OCI-LY7 (cell line): ENCODE results near the gene AAK1. TPM values are rescaled to one million over a fixed set of nuclear protein-coding genes. Genes with fewer than 3 reads are reported as not detected.

Experiments
- Bru-seq: library from RNA; stranded (reverse); fragments of 400-500 nt; gene quantifications from one replicate; lab custom pipeline; 2021; lab: Mats Ljungman, UMichigan
- BruChase-seq, 2 experiments: library from RNA; stranded (reverse); fragments of 400-500 nt; gene quantifications; one replicate each; lab custom pipeline; 2021; lab: Mats Ljungman, UMichigan
- BruUV-seq: library from RNA; stranded (reverse); fragments of 400-500 nt; replicated peaks from 2 replicates; lab custom pipeline; 2021; lab: Mats Ljungman, UMichigan
- CTCF ChIA-PET: fragments of 300-600 bp; sonication (Branson Sonifier 250); formaldehyde crosslinking; loops from one replicate; lab custom pipeline; 2022; ENCODE audit warnings: antibody characterized with exemption; ENCODE audit not compliant: unreplicated experiment; lab: Charles Lee
- POLR2A ChIA-PET: fragments of 300-600 bp; sonication (Branson Sonifier 250); formaldehyde crosslinking; loops from one replicate; lab custom pipeline; 2022; ENCODE audit warnings: antibody characterized with exemption; lab: Charles Lee
- DNase-seq: peaks from one replicate; pipeline ENCODE4 v3.0.0-alpha.2; 2015; ENCODE audit warnings: low spot score
- H2AFZ ChIP-seq: fragments of 200-600 bp; sonication (generic), shearing (Covaris generic); 2 replicates; pipeline ENCODE4 v1.6.1; 2014; ENCODE audit warnings: mild to moderate bottlenecking, antibody characterized with exemption, low read length, moderate library complexity
- H3K27ac ChIP-seq: fragments of 200-600 bp; sonication (generic); 2 replicates; pipeline ENCODE4 v1.5.1; 2014; ENCODE audit warnings: mixed run types, low read depth, mild to moderate bottlenecking, moderate library complexity, low read length, inconsistent platforms; ENCODE audit not compliant: poor library complexity, severe bottlenecking
- H3K36me3 ChIP-seq: fragments of 200-600 bp; sonication (generic); 2 replicates; pipeline ENCODE4 v1.6.1; 2014; ENCODE audit warnings: mild to moderate bottlenecking, antibody characterized with exemption, low read length, moderate library complexity, mixed read lengths; ENCODE audit not compliant: insufficient read depth
- H3K4me1 ChIP-seq: fragments of 200-600 bp; sonication (generic); 2 replicates; pipeline ENCODE4 v1.5.1; 2014; ENCODE audit warnings: mild to moderate bottlenecking, low read length; ENCODE audit not compliant: insufficient read depth, poor library complexity, severe bottlenecking
- H3K4me2 ChIP-seq: fragments of 200-600 bp; sonication (generic); 2 replicates; pipeline ENCODE4 v1.6.1; 2014; ENCODE audit warnings: mild to moderate bottlenecking, low read length
- H3K4me3 ChIP-seq: fragments of 200-600 bp; sonication (generic); 2 replicates; pipeline ENCODE4 v1.5.1; 2014; ENCODE audit warnings: mild to moderate bottlenecking, low read depth, low read length; ENCODE audit not compliant: poor library complexity, severe bottlenecking
- H3K79me2 ChIP-seq: fragments of 200-600 bp; sonication (generic); 2 replicates; pipeline ENCODE4 v1.6.1; 2016; ENCODE audit warnings: low read depth, mild to moderate bottlenecking, low read length, moderate library complexity, mixed read lengths; ENCODE audit not compliant: insufficient read depth
- H3K9me2 ChIP-seq: fragments of 200-600 bp; sonication (generic); 2 replicates; pipeline ENCODE4 v1.6.1; 2016; ENCODE audit warnings: mild to moderate bottlenecking, low read length, mixed read lengths; ENCODE audit not compliant: insufficient read depth
- H3K9me3 ChIP-seq: fragments of 200-600 bp; sonication (generic); 2 replicates; pipeline ENCODE4 v1.6.1; 2014; ENCODE audit warnings: mild to moderate bottlenecking, mixed run types, low read length, mixed read lengths
- H4K20me1 ChIP-seq: fragments of 200-600 bp; sonication (generic); 2 replicates; pipeline ENCODE4 v1.6.1; 2014; ENCODE audit warnings: mild to moderate bottlenecking, antibody characterized with exemption, low read length, moderate library complexity, mixed read lengths; ENCODE audit not compliant: insufficient read depth
- EZH2phosphoT487 ChIP-seq: fragments of 200-600 bp; sonication (generic); IDR thresholded peaks from 2 replicates; pipeline ENCODE4 v1.6.1; 2018; ENCODE audit warnings: low read depth, borderline replicate concordance, mild to moderate bottlenecking, mixed run types, antibody characterized with exemption, low read length, moderate library complexity, mixed read lengths
- intact Hi-C: fragments of 100-400 bp; cut with micrococcal nuclease; formaldehyde crosslinking; loops from one replicate; pipeline ENCODE4 v1.10.0; 2022; ENCODE audit not compliant: unreplicated experiment
- long read RNA-seq: library from polyadenylated mRNA; stranded (forward); transcript quantifications from one replicate; pipeline ENCODE4 v2.0.0, GENCODE V29; 2022
- total RNA-seq, 2 experiments: library from RNA; depleted of rRNA in 1 of 2; stranded (reverse); fragments of >200 nt in 1 of 2; shearing (Covaris generic) in 1 of 2; gene quantifications; 2 replicates each; pipeline ENCODE4 v1.2.3, GENCODE V29; 2014 to 2022
- TF ChIP-seq, protein P1 (sequence below): fragments of 200-600 bp; sonication (generic); conservative IDR thresholded peaks from 2 replicates; pipeline ENCODE4 v1.5.1; 2014; ENCODE audit warnings: mild to moderate bottlenecking, antibody characterized with exemption, low read length, moderate library complexity, mixed read lengths

The AAK1 gene
- total RNA-seq (2014; rRNA removed; shearing (Covaris generic)) = 2.3 and 8.5 TPM in 2 replicates
- 8.3 and 8.7 TPM in 2 replicates for total RNA-seq (2022)
- percentile 45 among the genes with signal in this experiment for Bru-seq, nascent RNA
- BruChase-seq, experiment 1, labeled RNA remaining after a 6-hour chase = percentile 47 among the genes with signal in this experiment
- percentile 46 among the genes with signal in this experiment for BruChase-seq, experiment 2, labeled RNA remaining after a 2-hour chase
- long read RNA-seq, partial matches to known transcripts = 0 of 7 reads
- long read RNA-seq, other reads (novel, unspliced or antisense) = 4 of 7 reads

DNA sequence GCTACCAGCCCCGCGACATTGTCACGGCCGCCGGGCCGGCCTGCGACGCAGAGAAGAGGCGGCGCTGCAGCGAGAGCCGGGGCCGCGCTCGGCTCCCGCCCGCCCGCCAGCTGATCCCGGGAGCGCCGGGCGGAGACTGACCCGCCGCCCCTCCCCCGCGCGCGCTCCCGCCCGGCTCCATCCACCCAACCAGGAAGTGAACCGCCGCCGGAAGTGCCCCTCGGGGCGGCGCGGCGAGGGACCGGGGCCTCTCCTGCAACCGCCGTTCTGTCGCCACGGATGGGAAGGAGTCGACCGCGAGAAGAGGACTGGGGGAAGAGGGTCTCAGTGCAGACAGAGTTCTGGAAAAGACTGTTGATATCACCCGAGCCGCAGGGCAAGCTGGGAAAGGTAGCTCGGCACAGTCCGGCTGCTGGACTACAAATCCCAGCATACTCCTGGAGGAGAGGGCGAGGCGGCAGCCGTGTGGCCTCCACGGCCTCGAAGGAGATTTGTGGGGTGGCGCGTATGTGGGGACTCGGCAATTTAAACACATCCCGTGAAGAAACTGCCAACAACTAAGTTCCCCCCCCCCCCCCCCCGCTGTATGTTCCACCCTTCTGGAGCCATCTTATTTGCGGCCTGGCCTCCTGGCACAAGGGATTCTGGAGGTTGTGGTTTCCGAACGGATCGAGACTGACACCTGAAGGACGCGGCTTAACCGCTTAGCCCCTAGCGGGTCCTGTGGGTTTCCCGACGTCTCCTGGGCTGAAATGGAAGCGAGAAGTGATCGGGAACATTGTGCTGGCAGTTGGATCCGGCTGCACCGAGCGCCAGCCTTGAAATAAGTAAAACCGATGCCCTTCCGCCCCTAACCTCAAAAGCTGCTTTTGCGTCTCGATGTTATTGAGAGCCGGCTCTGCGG is at the start of gene AAK1:
TSS of gene AAK1 (minus strand) at position 138 of the 904 bp plus-strand sequence. CDS start 699 bp downstream, outside the sequence.
- Histone ChIP-seq H3K36me3 (no peaks in the 10 kb centered on the region), H3K4me3 (peak within 1 kb of the TSS; percentile 92), H3K9me2 (no peaks in the 10 kb centered on the region), H3K9me3 (no peaks in the 10 kb centered on the region), H3K27ac (peak within 1 kb of the TSS; percentile 75), H4K20me1 (0 out of 2 replicates have a peak, but pooled peaks cover 12% of the 10 kb centered on the region), H3K4me1 (peaks cover 28% of the 10 kb centered on the region), H2AFZ (peak within 1 kb of the TSS; percentile 95), H3K4me2 (peak within 1 kb of the TSS; percentile 77), H3K79me2 (no peaks in the 10 kb centered on the region)
- peak; percentile 86 for DNase-seq
- intact Hi-C loops = loop anchor here (2.0 to 10.0 kb wide), 3 partner anchors 181 to 257 kb away; partner anchors contain the start of genes GFPT1, GMCL1 and NFU1
- BruUV-seq = no TSS peak
- TF ChIP-seq, protein P1, sequence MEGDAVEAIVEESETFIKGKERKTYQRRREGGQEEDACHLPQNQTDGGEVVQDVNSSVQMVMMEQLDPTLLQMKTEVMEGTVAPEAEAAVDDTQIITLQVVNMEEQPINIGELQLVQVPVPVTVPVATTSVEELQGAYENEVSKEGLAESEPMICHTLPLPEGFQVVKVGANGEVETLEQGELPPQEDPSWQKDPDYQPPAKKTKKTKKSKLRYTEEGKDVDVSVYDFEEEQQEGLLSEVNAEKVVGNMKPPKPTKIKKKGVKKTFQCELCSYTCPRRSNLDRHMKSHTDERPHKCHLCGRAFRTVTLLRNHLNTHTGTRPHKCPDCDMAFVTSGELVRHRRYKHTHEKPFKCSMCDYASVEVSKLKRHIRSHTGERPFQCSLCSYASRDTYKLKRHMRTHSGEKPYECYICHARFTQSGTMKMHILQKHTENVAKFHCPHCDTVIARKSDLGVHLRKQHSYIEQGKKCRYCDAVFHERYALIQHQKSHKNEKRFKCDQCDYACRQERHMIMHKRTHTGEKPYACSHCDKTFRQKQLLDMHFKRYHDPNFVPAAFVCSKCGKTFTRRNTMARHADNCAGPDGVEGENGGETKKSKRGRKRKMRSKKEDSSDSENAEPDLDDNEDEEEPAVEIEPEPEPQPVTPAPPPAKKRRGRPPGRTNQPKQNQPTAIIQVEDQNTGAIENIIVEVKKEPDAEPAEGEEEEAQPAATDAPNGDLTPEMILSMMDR = no peak; the same call in 1 of the 2 replicates
- TF ChIP-seq EZH2phosphoT487 = no peak
- CTCF ChIA-PET = no interaction called here
- POLR2A ChIA-PET = interaction anchor here (0.5 to 1.5 kb wide), 4 partner anchors 19 to 155 kb away, joined by 3 to 9 read pairs (median 4); no protein-coding TSS in a partner anchor

DNA sequence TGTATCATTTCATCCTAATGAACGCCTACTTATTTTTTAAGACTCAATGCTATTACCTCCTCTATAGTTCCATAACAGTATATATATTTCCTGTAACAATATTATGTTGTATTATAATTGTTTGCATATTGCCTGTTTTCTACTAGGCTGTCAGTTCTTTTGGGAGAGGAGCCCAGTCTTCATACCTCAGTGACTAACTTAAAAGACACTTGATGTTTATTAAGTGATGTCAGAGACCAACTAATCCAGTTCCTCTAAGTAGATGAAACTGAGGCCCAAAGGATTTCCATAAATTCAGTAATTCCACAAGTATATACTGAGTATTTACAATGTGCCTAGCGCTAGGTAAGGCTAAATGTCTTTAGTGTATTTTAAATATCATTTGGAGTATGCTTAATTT is 48.9 kb upstream of the AAK1 start:
- Histone ChIP-seq H3K4me2 (no peak overlapping the region), H3K9me3 (no peaks in the 10 kb centered on the region), H3K9me2 (no peaks in the 10 kb centered on the region), H2AFZ (no peak overlapping the region), H3K36me3 (no peaks in the 10 kb centered on the region), H3K4me1 (peaks cover 18% of the 10 kb centered on the region), H3K79me2 (no peaks in the 10 kb centered on the region), H3K4me3 (no peak overlapping the region), H4K20me1 (no peaks in the 10 kb centered on the region), H3K27ac (no peak overlapping the region)
- DNase-seq = no peak
- POLR2A ChIA-PET = no interaction called here
- TF ChIP-seq, protein P1 = no peak
- no peak for TF ChIP-seq EZH2phosphoT487
- BruUV-seq = no TSS peak
- CTCF ChIA-PET = no interaction called here
- intact Hi-C loops = no loop called here
